MM.1S (cell line): ENCODE measurements around the gene KIRREL3.

Experiments
- DNase-seq: peaks from one replicate; pipeline ENCODE4 v3.0.0-alpha.2; 2015
- H2AFZ ChIP-seq: fragments of 300-600 bp; sonication (generic); 2 replicates; pipeline ENCODE4 v1.6.0; 2016; ENCODE audit warnings: antibody characterized with exemption, low read length
- H3F3A ChIP-seq: fragments of 300-600 bp; sonication (generic); 2 replicates; pipeline ENCODE4 v1.6.1; 2016; ENCODE audit warnings: mild to moderate bottlenecking, antibody characterized with exemption, low read length, moderate library complexity, mixed read lengths; ENCODE audit not compliant: insufficient read depth
- H3K27ac ChIP-seq: fragments of 300-600 bp; sonication (generic); 2 replicates; pipeline ENCODE4 v1.5.1; 2016; ENCODE audit warnings: mild to moderate bottlenecking, low read length
- H3K27me3 ChIP-seq: fragments of 300-600 bp; sonication (generic); replicated peaks from 2 replicates; pipeline ENCODE4 v1.6.0; 2016; ENCODE audit warnings: low read length; ENCODE audit not compliant: insufficient read depth
- H3K36me3 ChIP-seq: fragments of 300-600 bp; sonication (generic); replicated peaks from 2 replicates; pipeline ENCODE4 v1.6.1; 2016; ENCODE audit warnings: mild to moderate bottlenecking, low read length, mixed read lengths; ENCODE audit not compliant: insufficient read depth
- H3K4me1 ChIP-seq: fragments of 300-600 bp; sonication (generic); 2 replicates; pipeline ENCODE4 v1.6.1; 2016; ENCODE audit warnings: low read length, mixed read lengths
- H3K4me2 ChIP-seq: fragments of 300-600 bp; sonication (generic); 2 replicates; pipeline ENCODE4 v1.6.0; 2016; ENCODE audit warnings: low read depth, low read length
- H3K4me3 ChIP-seq: fragments of 300-600 bp; sonication (generic); 2 replicates; pipeline ENCODE4 v1.5.1; 2016; ENCODE audit warnings: low read length, mixed read lengths
- H3K79me2 ChIP-seq: fragments of 300-600 bp; sonication (generic); 2 replicates; pipeline ENCODE4 v1.6.1; 2016; ENCODE audit warnings: mixed run types, low read length, mixed read lengths
- H3K9ac ChIP-seq: fragments of 300-600 bp; sonication (generic); 2 replicates; pipeline ENCODE4 v1.6.1; 2016; ENCODE audit warnings: low read length, mixed read lengths
- H3K9me2 ChIP-seq: fragments of 300-600 bp; sonication (generic); replicated peaks from 2 replicates; pipeline ENCODE4 v1.6.1; 2016; ENCODE audit warnings: mild to moderate bottlenecking, low read length, mixed read lengths; ENCODE audit not compliant: insufficient read depth
- H3K9me3 ChIP-seq: fragments of 300-600 bp; sonication (generic); replicated peaks from 2 replicates; pipeline ENCODE4 v1.6.1; 2016; ENCODE audit warnings: mild to moderate bottlenecking, low read length, mixed read lengths; ENCODE audit not compliant: insufficient read depth
- H4K20me1 ChIP-seq: fragments of 300-600 bp; sonication (generic); 2 replicates; pipeline ENCODE4 v1.6.1; 2016; ENCODE audit warnings: mild to moderate bottlenecking, low read length, moderate library complexity, mixed read lengths; ENCODE audit not compliant: insufficient read depth
- CTCF ChIP-seq: fragments of 300-600 bp; sonication (generic); IDR thresholded peaks from 2 replicates; pipeline ENCODE4 v1.5.1; 2016; ENCODE audit warnings: antibody characterized with exemption, low read length, mixed read lengths
- EZH2 ChIP-seq: fragments of 300-600 bp; sonication (generic); optimal IDR thresholded peaks from 2 replicates; pipeline ENCODE3; 2017; ENCODE audit warnings: low read depth, mild to moderate bottlenecking, antibody characterized with exemption, low read length, mixed read lengths
- EZH2phosphoT487 ChIP-seq: fragments of 300-600 bp; sonication (generic); IDR thresholded peaks from 2 replicates; pipeline ENCODE4 v1.6.1; 2018; ENCODE audit warnings: antibody characterized with exemption, low read length

The KIRREL3 gene

DNA sequence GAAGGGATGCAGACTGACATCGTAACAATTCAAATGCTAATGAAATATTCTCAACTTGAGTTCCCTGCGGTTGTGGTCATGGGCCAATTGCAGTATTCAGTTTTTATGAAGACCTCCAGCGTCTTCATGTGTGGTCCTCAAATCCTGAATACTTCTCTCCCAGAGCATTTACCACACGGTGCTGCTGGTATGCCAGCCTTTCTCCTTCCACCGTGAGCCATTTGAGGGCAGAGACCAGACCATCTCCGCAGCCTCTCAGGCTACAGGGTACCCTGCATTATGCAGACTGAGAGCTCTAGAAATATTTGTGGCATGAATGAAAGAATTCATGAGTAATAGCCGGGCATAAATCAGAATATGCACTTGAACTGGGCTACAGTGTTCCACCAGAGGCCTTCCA is 355.4 kb downstream of the KIRREL3 start:
- no peaks in the 10 kb centered on the region for H3K79me2 ChIP-seq
- no peak overlapping the region for H3K4me2 ChIP-seq
- H3K4me1 ChIP-seq, result no peaks in the 10 kb centered on the region
- no peaks in the 10 kb centered on the region for H3K36me3 ChIP-seq
- H2AFZ ChIP-seq, result no peak overlapping the region
- no peak overlapping the region for H3K27ac ChIP-seq
- H3K9ac ChIP-seq, result no peak overlapping the region
- H3K9me2 ChIP-seq, result no peaks in the 10 kb centered on the region
- DNase-seq, result no peak
- H4K20me1 ChIP-seq, result no peaks in the 10 kb centered on the region
- no peaks in the 10 kb centered on the region for H3K9me3 ChIP-seq
- no peaks in the 10 kb centered on the region for H3K27me3 ChIP-seq
- no peaks in the 10 kb centered on the region for H3F3A ChIP-seq
- TF ChIP-seq EZH2phosphoT487, result no peak
- no peak for TF ChIP-seq EZH2
- no peak for TF ChIP-seq CTCF
- no peak overlapping the region for H3K4me3 ChIP-seq

DNA sequence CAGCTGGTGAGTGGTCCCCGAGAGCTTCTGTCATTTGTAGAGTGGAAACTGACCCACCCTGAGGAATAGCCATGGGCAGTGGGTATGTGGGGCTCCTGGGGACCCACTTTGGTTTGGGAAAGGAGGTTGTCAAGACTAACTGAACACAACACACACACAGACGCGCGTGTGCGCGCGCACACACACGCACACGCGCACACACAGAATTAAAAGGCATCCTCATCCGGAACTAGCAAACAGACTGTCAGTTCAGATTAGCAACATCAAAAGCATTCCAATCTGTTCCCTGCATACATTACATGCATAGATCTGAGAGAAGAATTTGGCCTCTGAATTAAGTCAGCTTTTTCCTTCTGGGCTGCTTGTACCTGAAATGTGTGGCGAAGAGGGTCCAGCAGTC is 360.4 kb downstream of the KIRREL3 start:
- Histone ChIP-seq H3K4me3 (no peak overlapping the region), H3K9me3 (no peaks in the 10 kb centered on the region), H3K27ac (no peak overlapping the region), H3K4me1 (no peaks in the 10 kb centered on the region), H2AFZ (no peak overlapping the region), H3K9ac (no peak overlapping the region), H3K79me2 (no peaks in the 10 kb centered on the region), H3K27me3 (no peaks in the 10 kb centered on the region), H3K9me2 (no peaks in the 10 kb centered on the region), H3K4me2 (no peak overlapping the region), H4K20me1 (no peaks in the 10 kb centered on the region), H3K36me3 (no peaks in the 10 kb centered on the region), H3F3A (no peaks in the 10 kb centered on the region)
- DNase-seq, result no peak
- TF ChIP-seq EZH2phosphoT487 (no peak), CTCF (no peak), EZH2 (no peak)

DNA sequence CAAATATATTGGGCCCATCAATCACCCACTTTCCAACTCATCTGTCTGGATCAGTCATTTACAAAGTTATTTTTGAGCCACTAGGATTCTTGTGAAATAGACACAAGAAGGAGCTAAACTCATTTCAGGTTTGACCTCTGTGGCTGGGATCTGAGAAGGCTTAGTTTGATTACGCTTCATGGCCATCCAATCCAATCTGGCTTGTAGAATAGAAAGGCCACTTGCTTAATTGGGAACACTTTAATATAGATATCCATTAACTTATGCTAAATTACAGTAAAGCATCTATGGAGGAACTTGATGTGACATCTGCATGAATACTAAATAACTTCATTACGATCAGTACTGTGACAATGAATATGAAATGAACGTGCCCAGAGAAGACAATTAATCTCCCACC is 360.9 kb downstream of the KIRREL3 start:
- H3K4me3 ChIP-seq, result no peak overlapping the region
- H3K27me3 ChIP-seq, result no peaks in the 10 kb centered on the region
- DNase-seq, result no peak
- no peaks in the 10 kb centered on the region for H3F3A ChIP-seq
- H3K4me1 ChIP-seq, result no peaks in the 10 kb centered on the region
- TF ChIP-seq EZH2phosphoT487, result no peak
- no peak for TF ChIP-seq CTCF
- TF ChIP-seq EZH2, result no peak
- H3K27ac ChIP-seq, result no peak overlapping the region
- no peak overlapping the region for H3K4me2 ChIP-seq
- H3K9ac ChIP-seq, result no peak overlapping the region
- H4K20me1 ChIP-seq, result no peaks in the 10 kb centered on the region
- H2AFZ ChIP-seq, result no peak overlapping the region
- no peaks in the 10 kb centered on the region for H3K79me2 ChIP-seq
- H3K9me3 ChIP-seq, result no peaks in the 10 kb centered on the region
- H3K9me2 ChIP-seq, result no peaks in the 10 kb centered on the region
- H3K36me3 ChIP-seq, result no peaks in the 10 kb centered on the region

- Histone ChIP-seq H4K20me1 (no peaks in the 10 kb centered on the region), H3K9me2 (no peaks in the 10 kb centered on the region), H2AFZ (no peak overlapping the region), H3K27me3 (no peaks in the 10 kb centered on the region), H3F3A (no peaks in the 10 kb centered on the region), H3K4me2 (no peak overlapping the region), H3K4me3 (no peak overlapping the region), H3K79me2 (no peaks in the 10 kb centered on the region), H3K9ac (no peak overlapping the region), H3K9me3 (no peaks in the 10 kb centered on the region), H3K36me3 (no peaks in the 10 kb centered on the region), H3K4me1 (no peaks in the 10 kb centered on the region), H3K27ac (no peak overlapping the region)
- TF ChIP-seq CTCF (no peak), EZH2 (no peak), EZH2phosphoT487 (no peak)
- no peak for DNase-seq
These were observed 361.9 kb downstream of the KIRREL3 start for GRCh38 chr11:126638648-126639047.
